Gastrocnemius medialis (tissue), 4 donors: ENCODE measurements around the gene CTNNB1.

ENCODE experiments used
- CTCF ChIP-seq, 5 experiments: fragments of 450-650 bp in 3 of 5; fragments of 200-600 bp in 2 of 5; sonication (generic) in 2 of 5; IDR thresholded peaks in 4 of 5; conservative IDR thresholded peaks in 1 of 5; 1 replicate in 4 of 5; 2 replicates in 1 of 5; pipeline ENCODE4 v1.5.1; 2016 to 2019; ENCODE audit warnings: antibody characterized with exemption in 5 of 5, mild to moderate bottlenecking in 3 of 5, moderate library complexity in 3 of 5
- POLR2A ChIP-seq, 2 donors: fragments of 450-650 bp; IDR thresholded peaks; one replicate each; pipeline ENCODE4 v1.6.1; 2017; ENCODE audit warnings: antibody characterized with exemption in 2 of 2, mild to moderate bottlenecking in 2 of 2, moderate library complexity in 2 of 2

DNA sequence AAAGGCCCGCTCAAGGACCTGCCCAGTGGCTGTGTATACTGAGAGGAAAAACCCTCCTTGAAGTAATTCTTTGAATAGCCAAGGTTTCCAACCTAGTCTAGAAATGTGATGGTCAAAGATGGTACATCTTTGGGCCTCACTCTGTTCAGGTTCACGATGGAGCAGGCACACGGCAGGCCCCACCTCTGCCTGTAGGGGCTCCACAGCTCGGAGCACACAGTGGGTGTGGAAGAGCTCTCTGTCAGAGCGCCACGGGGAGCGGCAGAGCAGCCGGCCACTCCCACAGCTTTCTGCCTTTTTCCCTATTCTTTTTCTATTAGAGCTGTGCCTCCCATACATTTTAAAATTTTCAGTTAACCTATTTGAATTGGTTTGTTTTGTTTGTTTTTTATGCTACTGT lies 89.5 kb downstream of the CTNNB1 start:
- TF ChIP-seq CTCF (IDR thresholded peaks at IDR 0.05 in 4 of 5, conservative IDR thresholded peaks at IDR 0.05 in 1 of 5), result no peak
- TF ChIP-seq POLR2A (IDR thresholded peaks at IDR 0.05), result no peak
